NCI-H526 treated with DMSO at 0.1 percent for 48 hours (cell line): ENCODE results near the gene PERCC1.
A peak's percentile ranks its signal among the peaks of the same experiment; 100 is the strongest.

Experiments used
- DNase-seq: peaks from one replicate; lab custom pipeline; 2025; lab: John Stamatoyannopoulos, UW

PERCC1 gene

GRCh38 chr16:1430759-1431496, at the start of gene PERCC1:
PERCC1 (plus strand) TSS chr16:1431078; CDS start chr16:1432594, 1,516 bp downstream.
- DNase-seq: no peak

- DNase-seq: no peak
These were observed 49.1 kb upstream of the PERCC1 start for GRCh38 chr16:1381612-1382406.

GRCh38 chr16:1383556-1383955, 47.3 kb upstream of the PERCC1 start:
- no peak for DNase-seq

DNA sequence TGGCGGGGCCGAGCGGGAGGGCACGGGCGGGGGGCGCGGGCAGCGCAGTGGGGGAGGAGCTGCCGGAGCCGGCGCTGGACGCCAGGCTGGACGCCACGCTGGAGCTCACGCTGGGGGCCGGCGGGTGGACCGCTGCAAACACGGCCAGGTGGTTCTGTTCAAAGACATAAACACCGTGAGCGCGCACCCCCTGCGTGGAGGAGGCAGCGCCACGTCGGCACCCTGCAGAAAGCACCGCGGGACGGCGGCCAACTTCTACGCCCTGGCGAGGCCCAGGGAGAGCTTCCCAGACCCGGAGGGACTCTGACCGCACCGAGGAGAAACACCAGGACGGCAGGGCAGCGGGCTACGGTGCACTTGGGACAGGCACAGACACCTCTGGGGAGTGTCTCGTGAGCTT, 45.6 kb upstream of the PERCC1 start:
- DNase-seq: no peak

DNA sequence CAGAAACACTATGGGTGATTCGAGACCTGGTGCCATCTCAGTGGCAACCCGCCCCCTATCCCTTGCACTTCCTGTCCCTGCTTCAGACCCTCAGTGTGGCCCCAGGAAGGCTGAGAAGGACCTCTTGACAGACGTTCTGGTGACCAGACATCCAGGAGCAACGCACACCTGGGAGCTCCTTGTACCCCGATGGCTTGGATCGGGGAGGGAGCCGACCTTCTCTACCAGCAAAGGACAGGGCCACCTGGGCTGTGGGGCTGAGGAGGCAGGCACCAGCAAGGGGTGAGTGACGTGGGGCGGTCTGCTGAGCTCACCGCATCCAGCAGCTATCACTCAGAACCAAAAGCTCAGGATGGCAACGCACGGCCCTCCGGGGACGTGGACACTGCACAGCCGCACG, 43.5 kb upstream of the PERCC1 start:
- no peak for DNase-seq

- no peak for DNase-seq
These were observed 41.1 kb upstream of the PERCC1 start for GRCh38 chr16:1389762-1390161.

- no peak for DNase-seq
These were observed 40.6 kb upstream of the PERCC1 start for GRCh38 chr16:1390239-1390779.

DNA sequence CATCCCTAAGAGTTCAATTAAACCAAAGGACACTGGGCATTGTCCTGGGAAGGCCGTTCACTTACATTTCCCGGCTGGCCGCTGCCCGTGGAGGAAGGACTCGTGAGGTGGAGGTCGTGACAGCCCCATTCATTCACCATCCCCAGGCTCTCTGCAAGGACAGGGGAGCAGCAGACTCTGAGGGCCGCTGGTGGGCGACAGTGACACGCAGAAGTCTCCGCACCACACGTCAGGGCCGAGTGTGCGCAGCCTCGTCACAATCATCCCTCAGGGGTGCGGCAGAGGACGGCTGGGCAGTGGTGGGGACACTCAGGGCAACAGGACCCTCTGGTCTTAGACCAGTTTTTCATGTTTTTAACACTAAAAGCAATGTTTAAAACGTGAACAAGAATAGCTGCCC, 38.1 kb upstream of the PERCC1 start:
- DNase-seq: no peak

GRCh38 chr16:1393613-1394176, 37.2 kb upstream of the PERCC1 start:
- no peak for DNase-seq

DNA sequence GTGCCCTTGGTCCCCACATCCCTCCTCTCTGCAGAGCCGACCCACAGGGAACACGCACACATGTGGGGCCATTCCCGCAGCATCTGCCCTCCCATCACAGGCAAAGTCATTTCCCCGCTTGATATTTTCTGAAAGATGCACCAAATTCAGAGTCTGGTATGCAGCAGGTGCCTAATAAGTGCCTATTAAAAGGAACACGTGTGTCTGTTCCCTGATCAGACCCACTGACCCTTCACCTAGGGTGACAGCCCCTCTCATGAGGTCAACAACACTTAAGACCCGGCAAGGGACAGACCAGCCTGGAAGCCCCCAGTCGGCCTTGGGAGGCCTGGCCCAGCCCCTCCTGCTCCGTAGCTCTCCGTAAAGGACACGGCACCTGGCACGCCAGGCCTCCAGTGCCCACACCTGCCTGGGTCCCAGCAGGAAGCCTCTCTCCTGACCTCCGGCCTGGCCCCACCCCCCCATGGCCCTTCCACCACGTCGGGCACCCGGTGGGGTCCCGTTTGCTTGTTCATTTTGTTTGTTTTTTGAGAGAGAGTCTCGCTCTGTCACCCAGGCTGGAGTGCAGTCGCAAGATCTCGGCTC, 36.4 kb upstream of the PERCC1 start:
- DNase-seq: no peak

GRCh38 chr16:1395444-1396031, 35.3 kb upstream of the PERCC1 start:
- no peak for DNase-seq

- no peak for DNase-seq
These were observed 33.1 kb upstream of the PERCC1 start for GRCh38 chr16:1397779-1398178.

DNA sequence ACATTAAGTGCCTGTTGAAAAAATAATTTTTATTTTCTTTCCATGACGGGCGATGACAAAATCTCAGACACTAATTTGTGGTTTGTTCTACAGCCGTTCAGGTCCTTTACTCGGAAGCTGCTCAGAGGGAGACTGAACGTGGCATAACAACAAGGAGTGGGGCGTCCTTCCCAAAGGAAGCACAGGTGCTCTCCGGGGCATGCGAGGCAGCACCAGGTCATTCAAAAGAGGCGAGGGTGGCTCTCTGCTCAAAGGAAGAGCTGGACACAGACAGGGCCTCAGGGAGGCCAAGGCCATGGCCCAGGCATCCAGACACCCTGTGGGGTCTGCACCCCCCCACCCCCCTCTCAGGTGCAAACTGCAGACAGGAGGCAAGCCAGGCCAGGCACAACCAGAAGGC, 32.5 kb upstream of the PERCC1 start:
- DNase-seq: no peak

- no peak for DNase-seq
These were observed 31.9 kb upstream of the PERCC1 start for GRCh38 chr16:1398826-1399581.

- no peak for DNase-seq
These were observed 29.7 kb upstream of the PERCC1 start for GRCh38 chr16:1401061-1401757.

- no peak for DNase-seq
These were observed 29.1 kb upstream of the PERCC1 start for GRCh38 chr16:1401758-1402154.

DNA sequence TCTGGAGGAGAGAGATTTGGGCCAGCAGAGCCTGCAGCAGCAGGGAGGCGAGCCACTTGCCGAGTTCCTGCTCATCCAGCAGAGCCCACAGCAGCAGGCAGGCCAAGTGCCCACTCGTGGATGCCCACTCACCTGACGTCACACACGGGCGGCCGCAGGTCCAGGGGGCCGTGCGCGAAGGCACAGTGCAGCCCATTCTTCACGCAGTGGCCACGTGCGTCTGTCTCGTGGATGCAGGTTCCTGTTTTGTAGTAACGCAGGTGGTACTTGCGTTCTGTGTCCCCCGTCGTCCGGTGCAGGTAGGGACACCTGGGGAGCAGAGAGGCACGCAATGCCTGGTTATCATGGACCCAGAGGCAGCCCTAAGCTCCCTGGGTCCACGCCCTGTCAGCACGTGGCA, 27.8 kb upstream of the PERCC1 start:
- no peak for DNase-seq

DNA sequence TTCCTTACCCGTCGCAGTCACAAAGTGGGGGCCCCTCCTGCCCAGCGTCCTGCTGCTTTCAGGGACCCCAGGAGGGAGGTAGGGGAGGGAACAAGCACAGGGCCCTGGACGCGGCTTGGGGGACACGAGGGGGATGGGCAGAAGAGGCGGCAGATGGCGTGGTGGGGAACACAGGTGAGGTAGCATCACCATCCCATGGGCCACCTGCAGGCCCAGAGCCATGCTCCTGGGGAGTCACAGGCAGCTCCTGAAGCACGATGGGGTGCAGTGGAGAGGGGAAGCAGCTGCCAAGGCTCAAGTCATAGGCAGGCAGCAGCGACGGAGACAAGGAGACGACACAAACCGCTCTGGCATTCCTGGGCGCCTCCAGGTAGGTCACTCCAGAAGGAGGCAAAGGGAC, 27.1 kb upstream of the PERCC1 start:
- DNase-seq: no peak

- no peak for DNase-seq
These were observed 23.1 kb upstream of the PERCC1 start for GRCh38 chr16:1407753-1408152.

GRCh38 chr16:1408171-1408837, 22.6 kb upstream of the PERCC1 start:
- peak; percentile 61 for DNase-seq
